Measurements from ENCODE around the gene UNC45B.
"Not testable (repeated sequence)": the region's sequence is repeated elsewhere in the genome, so short reads cannot be mapped to it uniquely, and the experiment has no call there.

GRCh38 chr17:35151080-35151479 is 3.5 kb downstream of the UNC45B start:
- not testable (repeated sequence) for TF ChIP-seq EZH2 (IDR thresholded peaks at IDR 0.05; ENCODE audit: low read length); CTCF (optimal IDR thresholded peaks at IDR 0.05 in 1 of 3, IDR thresholded peaks at IDR 0.05 in 1 of 3, conservative IDR thresholded peaks at IDR 0.05 in 1 of 3; ENCODE audit: extremely low read depth in 1 of 3, insufficient read depth in 2 of 3, low read length in 3 of 3)
